ENCODE data around the gene CMSS1. TPM values are rescaled to one million over a fixed set of nuclear protein-coding genes. Genes with fewer than 3 reads are reported as not detected.

CMSS1 gene
- total and polyA plus RNA-seq, 7 experiments from 2014 or later = 14.9 to 47.7 (median 18.4) TPM

DNA sequence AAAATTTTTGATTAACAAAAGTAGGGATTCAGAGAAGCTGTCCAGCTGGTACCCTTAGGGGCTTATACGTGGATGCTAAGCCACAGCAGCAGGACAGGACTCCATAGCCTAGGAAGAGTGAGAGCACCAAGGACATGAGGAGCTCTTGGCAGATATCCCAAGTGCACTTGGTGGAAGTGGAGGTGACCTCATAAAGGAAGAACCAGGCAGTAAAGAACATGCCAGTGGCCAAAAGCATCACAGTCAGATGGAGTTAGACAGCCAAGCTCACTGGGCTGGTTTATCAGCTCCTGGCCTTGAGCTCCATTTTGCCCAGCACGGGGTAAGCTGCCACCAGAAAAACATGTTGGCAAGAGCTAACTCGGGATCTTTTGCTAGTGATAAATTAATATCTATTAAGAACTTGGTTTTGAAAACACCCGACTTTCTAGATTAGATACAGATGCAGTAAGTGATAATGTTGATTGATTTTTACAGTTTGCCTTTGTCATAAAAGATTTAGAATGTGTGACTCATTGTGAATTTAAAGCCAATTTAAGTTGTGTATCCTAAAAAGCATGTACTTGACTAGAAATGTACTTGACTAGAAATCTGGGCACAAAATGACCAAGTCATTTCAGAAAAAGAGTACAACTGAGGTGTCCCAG lies 108.0 kb downstream of the CMSS1 start:
- H3K9me3 Mint-ChIP-seq = peaks cover 0 to 5% (median 0%) of the 10 kb centered on the region in 11 donors

DNA sequence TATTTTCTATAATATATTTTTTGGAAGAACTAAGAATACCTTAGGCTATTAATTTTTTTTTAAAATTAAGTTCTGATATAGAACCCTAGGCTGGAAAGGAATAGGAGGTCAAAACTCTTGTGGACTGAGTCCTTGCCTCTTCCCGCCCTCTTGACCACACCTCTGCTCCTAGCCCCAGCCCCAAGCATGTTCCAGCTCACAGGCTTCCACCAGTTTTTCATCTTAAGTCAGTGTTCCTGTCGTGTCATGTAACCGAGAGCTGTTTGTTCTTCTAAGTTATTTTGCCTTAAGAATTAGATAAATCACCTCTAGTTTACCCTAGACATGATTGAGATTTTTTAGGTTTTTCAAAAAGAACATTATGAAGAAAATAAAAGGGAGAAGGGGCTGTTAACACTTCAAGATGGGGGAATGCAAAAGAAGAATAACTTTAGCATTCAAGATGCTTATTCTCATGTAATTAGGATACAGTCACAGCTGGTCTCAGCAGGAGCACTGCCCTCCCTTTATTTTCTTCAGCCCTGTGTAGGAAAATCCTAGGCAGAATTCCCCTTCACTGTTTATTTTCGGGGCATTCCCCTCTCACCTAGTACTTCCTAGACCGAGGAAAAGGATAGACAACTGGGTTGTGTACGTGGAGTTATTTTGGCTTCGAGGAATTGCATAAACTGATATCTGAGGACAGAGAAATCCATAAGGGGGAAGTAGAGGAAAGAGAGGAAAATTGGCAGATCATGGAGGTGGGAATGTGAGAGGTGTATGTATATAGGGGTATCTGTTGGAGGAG lies 110.2 kb downstream of the CMSS1 start:
- Mint-ChIP-seq H3K4me1 (peaks cover 0 to 8% (median 0%) of the 10 kb centered on the region in 7 donors), H3K27me3 (no peaks in the 10 kb centered on the region), H3K9me3 (peaks cover 0 to 5% (median 0%) of the 10 kb centered on the region in 11 donors), H3K27ac (no peak overlapping the region), H3K4me3 (no peak overlapping the region), H3K36me3 (peaks cover 0 to 48% (median 12%) of the 10 kb centered on the region in 5 donors)
- no peak for DNase-seq
- Histone ChIP-seq H3K27me3 (ENCODE audit: control insufficient read depth in 2 of 2, insufficient read depth in 2 of 2, low read length in 2 of 2) (no peaks in the 10 kb centered on the region), H3K36me3 (ENCODE audit: control insufficient read depth in 2 of 3, insufficient read depth in 3 of 3, low read length in 3 of 3) (no peaks in the 10 kb centered on the region), H3K4me3 (ENCODE audit: low read length) (no peak overlapping the region), H3K4me1 (ENCODE audit: control insufficient read depth in 2 of 2, insufficient read depth in 2 of 2, low read length in 2 of 2) (no peaks in the 10 kb centered on the region), H3K9me3 (ENCODE audit: control insufficient read depth in 2 of 3, low read length in 3 of 3) (no peaks in the 10 kb centered on the region), H3K27ac (ENCODE audit: low read depth, low read length) (no peak overlapping the region)
- ChIA-PET CTCF (no interaction called here), POLR2A (no interaction called here)
- ATAC-seq = no peak
- intact Hi-C loops (cut with micrococcal nuclease) = no loop called here

More for the DNA sequence above, 108.0 kb downstream of the CMSS1 start:
- Histone ChIP-seq H3K27me3 (ENCODE audit: control insufficient read depth in 2 of 2, insufficient read depth in 2 of 2, low read length in 2 of 2) (no peaks in the 10 kb centered on the region), H3K4me1 (ENCODE audit: control insufficient read depth in 2 of 2, insufficient read depth in 2 of 2, low read length in 2 of 2) (no peaks in the 10 kb centered on the region), H3K27ac (ENCODE audit: low read depth, low read length) (no peak overlapping the region), H3K4me3 (ENCODE audit: low read length) (no peak overlapping the region), H3K9me3 (ENCODE audit: control insufficient read depth in 2 of 3, low read length in 3 of 3) (no peaks in the 10 kb centered on the region), H3K36me3 (ENCODE audit: control insufficient read depth in 2 of 3, insufficient read depth in 3 of 3, low read length in 3 of 3) (no peaks in the 10 kb centered on the region)
- ATAC-seq (no peak), DNase-seq (no peak)
- Mint-ChIP-seq H3K36me3 (peaks cover 0 to 38% (median 20%) of the 10 kb centered on the region in 5 donors), H3K27me3 (no peaks in the 10 kb centered on the region), H3K27ac (no peak overlapping the region), H3K4me1 (peaks cover 0 to 9% (median 5%) of the 10 kb centered on the region in 7 donors), H3K4me3 (no peak overlapping the region)
- intact Hi-C loops (cut with micrococcal nuclease) = no loop called here
- POLR2A ChIA-PET = no interaction called here
- CTCF ChIA-PET = no interaction called here

DNA sequence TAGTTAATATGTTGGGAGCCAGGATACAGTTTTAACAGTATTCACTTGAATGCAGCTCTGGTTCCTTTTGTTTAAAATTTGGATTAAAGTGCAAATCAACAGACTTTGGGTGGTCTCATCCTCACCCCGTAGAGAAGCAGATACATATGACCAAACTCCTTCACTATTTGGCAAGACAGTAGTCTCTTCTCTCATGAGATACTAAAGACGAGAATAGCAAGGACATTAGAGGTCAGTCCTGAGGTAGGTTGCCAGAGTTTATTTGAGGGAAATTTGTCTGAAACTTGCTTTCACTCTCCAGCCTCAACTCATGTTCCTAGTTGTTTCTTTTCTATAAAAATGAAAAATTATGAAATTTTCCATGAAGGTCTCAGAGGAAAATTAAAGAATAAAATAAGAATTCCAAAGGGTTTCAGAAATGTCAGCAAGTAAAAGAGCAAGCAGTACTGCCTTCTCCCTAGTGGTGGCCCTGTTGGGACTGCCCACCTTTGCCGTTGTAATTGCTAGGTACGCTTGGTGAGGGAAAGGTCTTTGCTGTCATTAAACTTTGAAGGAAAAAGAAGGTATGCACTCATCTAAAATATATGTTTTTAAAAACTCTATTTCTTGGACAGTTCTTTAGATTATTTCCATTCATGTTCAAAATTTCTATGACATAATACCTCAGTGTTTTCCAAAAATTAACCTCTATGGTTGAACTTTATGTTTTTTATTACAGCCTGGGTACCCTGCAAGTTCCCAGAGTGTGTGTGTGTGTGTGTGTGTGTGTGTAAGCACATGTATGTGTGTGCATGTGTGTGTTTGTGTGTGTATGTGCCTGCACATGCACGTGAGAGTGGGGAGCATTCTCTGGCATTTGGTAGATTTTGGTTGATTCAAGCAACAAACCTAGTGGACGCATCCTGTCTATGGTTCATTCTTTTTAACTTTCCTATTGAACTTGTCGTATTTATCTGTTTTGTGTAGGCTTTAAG lies 111.4 kb downstream of the CMSS1 start:
- Histone ChIP-seq H3K9me3 (ENCODE audit: control insufficient read depth in 2 of 3, low read length in 3 of 3) (no peaks in the 10 kb centered on the region), H3K36me3 (ENCODE audit: control insufficient read depth in 2 of 3, insufficient read depth in 3 of 3, low read length in 3 of 3) (no peaks in the 10 kb centered on the region), H3K27me3 (ENCODE audit: control insufficient read depth in 2 of 2, insufficient read depth in 2 of 2, low read length in 2 of 2) (no peaks in the 10 kb centered on the region), H3K4me3 (ENCODE audit: low read length) (no peak overlapping the region), H3K27ac (ENCODE audit: low read depth, low read length) (no peak overlapping the region), H3K4me1 (ENCODE audit: control insufficient read depth in 2 of 2, insufficient read depth in 2 of 2, low read length in 2 of 2) (no peaks in the 10 kb centered on the region)
- no peaks in the 10 kb centered on the region for H3K9me3 Mint-ChIP-seq
- DNase-seq (no peak), ATAC-seq (no peak)
- no peaks in the 10 kb centered on the region for H3K27me3 Mint-ChIP-seq
- H3K4me1 Mint-ChIP-seq = peaks cover 0 to 6% (median 0%) of the 10 kb centered on the region in 7 donors
- no peak overlapping the region for H3K27ac Mint-ChIP-seq
- intact Hi-C loops (cut with micrococcal nuclease) = no loop called here
- ChIA-PET CTCF (no interaction called here), POLR2A (no interaction called here)
- no peak overlapping the region for H3K4me3 Mint-ChIP-seq
- peaks cover 0 to 41% (median 4%) of the 10 kb centered on the region in 5 donors for H3K36me3 Mint-ChIP-seq

DNA sequence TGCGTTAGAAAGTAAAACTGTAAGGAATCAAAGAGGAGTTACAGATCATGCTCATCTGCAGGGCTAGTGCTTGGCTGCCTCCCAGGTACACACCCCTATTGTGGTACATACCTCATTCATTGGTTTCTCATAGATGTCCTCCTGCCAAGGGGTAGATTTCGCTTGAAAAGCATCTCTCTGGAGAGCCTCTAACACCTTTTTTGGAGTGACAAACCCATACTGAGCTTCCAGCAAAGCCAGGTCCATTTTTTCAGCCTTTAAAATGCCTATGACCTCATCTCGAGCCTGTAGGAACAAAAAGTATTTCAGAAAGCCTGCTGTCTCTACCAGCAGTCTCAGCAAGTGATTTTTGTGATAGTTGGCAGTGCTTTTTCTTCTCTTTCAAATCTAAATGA lies 112.1 kb downstream of the CMSS1 start:
- Histone ChIP-seq H3K27ac (ENCODE audit: low read depth, low read length) (no peak overlapping the region), H3K9me3 (ENCODE audit: control insufficient read depth in 2 of 3, low read length in 3 of 3) (no peaks in the 10 kb centered on the region), H3K36me3 (ENCODE audit: control insufficient read depth in 2 of 3, insufficient read depth in 3 of 3, low read length in 3 of 3) (no peaks in the 10 kb centered on the region), H3K4me3 (ENCODE audit: low read length) (no peak overlapping the region), H3K4me1 (ENCODE audit: control insufficient read depth in 2 of 2, insufficient read depth in 2 of 2, low read length in 2 of 2) (no peaks in the 10 kb centered on the region), H3K27me3 (ENCODE audit: control insufficient read depth in 2 of 2, insufficient read depth in 2 of 2, low read length in 2 of 2) (no peaks in the 10 kb centered on the region)
- Mint-ChIP-seq H3K9me3 (no peaks in the 10 kb centered on the region), H3K27ac (no peak overlapping the region), H3K27me3 (no peaks in the 10 kb centered on the region), H3K4me1 (peaks cover 0 to 6% (median 0%) of the 10 kb centered on the region in 7 donors), H3K36me3 (peaks cover 0 to 42% (median 8%) of the 10 kb centered on the region in 5 donors), H3K4me3 (no peak overlapping the region)
- CTCF ChIA-PET = no interaction called here
- ATAC-seq (no peak), DNase-seq (no peak)
- POLR2A ChIA-PET = no interaction called here
- intact Hi-C loops (cut with micrococcal nuclease) = no loop called here

DNA sequence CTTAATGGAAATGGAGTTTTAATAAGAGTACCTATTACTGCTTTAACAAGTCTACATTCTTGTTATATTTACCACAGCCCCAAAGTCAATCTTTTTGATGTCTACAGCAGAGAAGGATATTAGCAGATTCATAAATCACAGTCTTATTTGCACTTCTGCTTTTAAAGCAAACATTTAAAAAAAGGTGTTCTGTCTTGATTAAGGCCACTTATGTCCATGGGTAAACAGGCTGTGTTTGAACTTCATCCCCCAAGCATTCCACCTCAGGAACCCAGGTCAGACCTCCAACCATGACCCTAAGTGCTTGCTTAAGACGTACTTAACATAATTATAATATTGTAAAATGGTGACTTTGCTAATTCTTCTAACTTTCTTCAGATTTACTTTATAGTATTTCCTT lies 113.4 kb downstream of the CMSS1 start:
- no peak overlapping the region for H3K4me3 Mint-ChIP-seq
- no peak for DNase-seq
- peaks cover 0 to 41% (median 8%) of the 10 kb centered on the region in 5 donors for H3K36me3 Mint-ChIP-seq
- no peaks in the 10 kb centered on the region for H3K36me3 ChIP-seq (ENCODE audit: control insufficient read depth in 2 of 3, insufficient read depth in 3 of 3, low read length in 3 of 3)
- ChIA-PET CTCF (no interaction called here), POLR2A (no interaction called here)
- peaks cover 0 to 3% (median 0%) of the 10 kb centered on the region in 11 donors for H3K9me3 Mint-ChIP-seq
- H3K27ac ChIP-seq (ENCODE audit: low read depth, low read length) = no peak overlapping the region
- ATAC-seq = no peak
- H3K4me1 ChIP-seq (ENCODE audit: control insufficient read depth in 2 of 2, insufficient read depth in 2 of 2, low read length in 2 of 2) = no peaks in the 10 kb centered on the region
- no peaks in the 10 kb centered on the region for H3K27me3 ChIP-seq (ENCODE audit: control insufficient read depth in 2 of 2, insufficient read depth in 2 of 2, low read length in 2 of 2)
- H3K4me1 Mint-ChIP-seq = peaks cover 0 to 9% (median 0%) of the 10 kb centered on the region in 7 donors
- intact Hi-C loops (cut with micrococcal nuclease) = no loop called here
- H3K27ac Mint-ChIP-seq = no peak overlapping the region
- no peaks in the 10 kb centered on the region for H3K27me3 Mint-ChIP-seq
- no peak overlapping the region for H3K4me3 ChIP-seq (ENCODE audit: low read length)
- H3K9me3 ChIP-seq (ENCODE audit: control insufficient read depth in 2 of 3, low read length in 3 of 3) = no peaks in the 10 kb centered on the region

DNA sequence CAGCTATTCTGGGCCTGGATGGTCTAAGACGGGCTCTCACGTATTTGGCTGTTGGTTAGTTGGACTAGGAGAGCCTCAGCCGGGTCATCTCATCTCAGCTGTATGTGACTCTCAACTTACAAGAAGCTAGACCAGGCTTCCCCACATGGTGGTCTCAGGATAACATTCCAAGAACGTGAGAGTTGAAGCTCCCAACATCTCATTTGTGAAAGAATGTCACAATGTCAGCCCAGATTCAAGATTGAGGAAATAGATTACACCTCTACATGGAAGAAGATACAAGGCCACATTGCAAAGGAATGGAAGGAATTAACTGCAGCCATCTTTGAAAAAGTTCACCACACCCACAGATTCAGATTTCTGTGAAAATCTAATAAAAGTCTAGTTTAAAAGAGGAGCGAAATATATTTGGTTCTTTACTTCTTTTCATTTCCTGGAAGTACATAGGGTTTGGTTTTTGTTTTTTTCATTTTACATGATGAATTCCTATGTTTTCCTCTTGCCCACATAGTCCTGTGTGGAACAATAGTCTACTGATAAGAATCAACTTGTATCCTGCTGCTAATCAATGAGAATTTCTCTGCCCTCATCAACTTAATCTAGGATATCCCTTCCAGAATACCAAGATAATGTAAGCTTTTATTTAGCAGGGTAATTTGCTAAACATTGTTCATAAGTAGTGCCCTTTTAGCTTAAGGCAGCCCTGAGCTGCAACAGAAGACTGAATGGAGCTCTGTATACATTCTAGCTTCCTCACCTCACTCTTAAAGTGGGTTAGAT lies 116.5 kb downstream of the CMSS1 start:
- DNase-seq (no peak), ATAC-seq (no peak)
- no peaks in the 10 kb centered on the region for H3K4me1 ChIP-seq (ENCODE audit: control insufficient read depth in 2 of 2, insufficient read depth in 2 of 2, low read length in 2 of 2)
- H3K27ac ChIP-seq (ENCODE audit: low read depth, low read length) = no peak overlapping the region
- no peaks in the 10 kb centered on the region for H3K36me3 ChIP-seq (ENCODE audit: control insufficient read depth in 2 of 3, insufficient read depth in 3 of 3, low read length in 3 of 3)
- Mint-ChIP-seq H3K27me3 (no peaks in the 10 kb centered on the region), H3K36me3 (peaks cover 0 to 32% (median 5%) of the 10 kb centered on the region in 5 donors), H3K9me3 (peaks cover 0 to 3% (median 0%) of the 10 kb centered on the region in 11 donors), H3K27ac (no peak overlapping the region), H3K4me3 (no peak overlapping the region), H3K4me1 (peaks cover 0 to 10% (median 1%) of the 10 kb centered on the region in 7 donors)
- no peaks in the 10 kb centered on the region for H3K9me3 ChIP-seq (ENCODE audit: control insufficient read depth in 2 of 3, low read length in 3 of 3)
- no peaks in the 10 kb centered on the region for H3K27me3 ChIP-seq (ENCODE audit: control insufficient read depth in 2 of 2, insufficient read depth in 2 of 2, low read length in 2 of 2)
- ChIA-PET POLR2A (no interaction called here), CTCF (no interaction called here)
- no peak overlapping the region for H3K4me3 ChIP-seq (ENCODE audit: low read length)
- intact Hi-C loops (cut with micrococcal nuclease) = no loop called here

Measured in naive thymus-derived CD4-positive, alpha-beta T cell (primary cell).